ENCODE measurements around the gene MED7.
A peak's percentile ranks its signal among the peaks of the same experiment; 100 is the strongest.

The MED7 gene

DNA sequence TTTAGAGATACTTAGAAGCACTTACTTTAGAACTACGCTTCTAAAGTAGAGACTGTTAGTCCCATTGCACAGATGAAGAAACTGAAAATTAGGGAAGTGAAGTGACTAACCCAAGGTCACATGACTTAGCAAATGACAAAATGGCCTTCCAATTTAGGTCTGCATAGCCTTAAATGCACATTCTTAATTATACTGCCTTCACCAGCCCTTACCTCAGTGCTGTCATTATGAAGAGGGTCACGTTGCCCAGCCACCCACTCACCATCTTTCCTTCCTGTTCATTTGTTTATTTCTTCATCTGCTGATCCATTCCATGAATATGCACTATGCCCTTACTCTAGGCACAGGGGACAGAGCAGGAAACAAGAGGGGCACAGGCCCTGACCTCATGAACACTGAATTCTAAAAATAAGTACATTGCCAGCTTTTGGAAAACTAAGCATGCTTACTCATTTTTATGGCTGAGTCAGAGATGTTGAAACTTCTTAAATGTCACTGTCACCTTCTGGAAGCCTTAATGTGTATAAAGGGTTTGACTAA lies 42.5 kb downstream of the MED7 start:
- peak; percentile 33 for DNase-seq

DNA sequence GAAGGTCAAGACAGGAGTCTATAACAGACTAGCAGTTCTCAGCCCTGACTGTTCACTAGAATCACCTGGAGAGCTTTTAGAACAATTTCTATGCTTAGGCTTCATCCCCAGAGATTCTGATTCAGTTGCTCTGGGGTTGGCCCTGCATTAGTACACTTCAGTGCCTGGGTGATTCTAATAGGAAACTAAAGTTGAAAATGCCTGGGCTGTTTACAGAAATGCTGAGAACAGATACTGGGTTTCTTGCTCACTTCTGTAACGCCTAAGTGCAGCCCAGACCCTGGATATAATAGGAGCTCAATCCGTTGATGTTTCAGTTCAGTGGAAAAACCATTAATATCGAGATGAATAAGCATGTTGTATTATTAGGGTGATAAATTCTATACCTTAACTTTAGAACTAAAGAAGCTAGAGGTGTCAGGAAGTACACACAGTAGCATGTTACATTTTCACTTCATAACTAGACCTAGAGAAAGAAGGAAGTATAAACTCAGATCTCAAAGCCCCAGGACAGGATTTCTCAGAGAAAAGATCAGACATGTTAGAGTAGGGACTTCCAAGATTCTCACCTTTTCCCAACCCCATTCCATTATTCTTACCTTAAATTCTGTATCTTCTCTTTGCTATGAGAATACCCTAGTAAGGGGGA lies 54.2 kb downstream of the MED7 start:
- DNase-seq = no peak

All from activated CD4-positive, CD25-positive, alpha-beta regulatory T cell treated with anti-CD3 and anti-CD28 coated beads, Interleukin-2, amount 50 U/mL, for 72 hours (primary cell).